ENCODE measurements around the gene THSD4.

THSD4 gene

DNA sequence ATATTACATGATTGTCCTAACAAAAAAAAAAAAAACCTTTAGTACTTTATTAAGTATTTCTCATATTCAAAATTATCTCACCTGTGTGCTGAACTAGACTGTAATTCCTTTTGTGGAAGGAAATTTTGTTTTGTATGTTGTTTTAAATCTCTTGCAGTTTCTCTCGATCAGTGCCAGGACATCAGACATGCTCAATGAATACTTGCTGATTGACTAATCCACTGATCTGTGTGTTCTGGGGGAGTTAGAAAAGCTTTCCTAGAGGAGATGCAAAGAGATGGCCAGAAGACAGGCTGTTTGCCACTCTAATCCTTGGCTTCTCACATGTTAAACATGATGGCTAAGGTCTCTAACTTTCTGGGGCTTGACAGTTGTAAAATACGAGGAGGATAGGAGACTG is 461.8 kb downstream of the THSD4 start:
- DNase-seq (ENCODE audit: low read depth in 1 of 2, low spot score in 1 of 2), result no peak
- Histone ChIP-seq H3K27me3 (ENCODE audit: insufficient read depth, poor library complexity, severe bottlenecking) (peaks cover 9% of the 10 kb centered on the region), H3K27ac (replicated peaks) (no peak overlapping the region), H3K4me3 (replicated peaks; ENCODE audit: insufficient read depth, low read length) (no peak overlapping the region)
- TF ChIP-seq CTCF (IDR thresholded peaks at IDR 0.05; ENCODE audit: insufficient read depth, low read length) (no peak), SPI1 (IDR thresholded peaks at IDR 0.05; ENCODE audit: borderline replicate concordance, low read depth) (no peak), GABPA (IDR thresholded peaks at IDR 0.05; ENCODE audit: low read depth) (no peak), POLR2AphosphoS5 (IDR thresholded peaks at IDR 0.05; ENCODE audit: low read depth) (no peak)
- TF ChIP-seq, protein P1, sequence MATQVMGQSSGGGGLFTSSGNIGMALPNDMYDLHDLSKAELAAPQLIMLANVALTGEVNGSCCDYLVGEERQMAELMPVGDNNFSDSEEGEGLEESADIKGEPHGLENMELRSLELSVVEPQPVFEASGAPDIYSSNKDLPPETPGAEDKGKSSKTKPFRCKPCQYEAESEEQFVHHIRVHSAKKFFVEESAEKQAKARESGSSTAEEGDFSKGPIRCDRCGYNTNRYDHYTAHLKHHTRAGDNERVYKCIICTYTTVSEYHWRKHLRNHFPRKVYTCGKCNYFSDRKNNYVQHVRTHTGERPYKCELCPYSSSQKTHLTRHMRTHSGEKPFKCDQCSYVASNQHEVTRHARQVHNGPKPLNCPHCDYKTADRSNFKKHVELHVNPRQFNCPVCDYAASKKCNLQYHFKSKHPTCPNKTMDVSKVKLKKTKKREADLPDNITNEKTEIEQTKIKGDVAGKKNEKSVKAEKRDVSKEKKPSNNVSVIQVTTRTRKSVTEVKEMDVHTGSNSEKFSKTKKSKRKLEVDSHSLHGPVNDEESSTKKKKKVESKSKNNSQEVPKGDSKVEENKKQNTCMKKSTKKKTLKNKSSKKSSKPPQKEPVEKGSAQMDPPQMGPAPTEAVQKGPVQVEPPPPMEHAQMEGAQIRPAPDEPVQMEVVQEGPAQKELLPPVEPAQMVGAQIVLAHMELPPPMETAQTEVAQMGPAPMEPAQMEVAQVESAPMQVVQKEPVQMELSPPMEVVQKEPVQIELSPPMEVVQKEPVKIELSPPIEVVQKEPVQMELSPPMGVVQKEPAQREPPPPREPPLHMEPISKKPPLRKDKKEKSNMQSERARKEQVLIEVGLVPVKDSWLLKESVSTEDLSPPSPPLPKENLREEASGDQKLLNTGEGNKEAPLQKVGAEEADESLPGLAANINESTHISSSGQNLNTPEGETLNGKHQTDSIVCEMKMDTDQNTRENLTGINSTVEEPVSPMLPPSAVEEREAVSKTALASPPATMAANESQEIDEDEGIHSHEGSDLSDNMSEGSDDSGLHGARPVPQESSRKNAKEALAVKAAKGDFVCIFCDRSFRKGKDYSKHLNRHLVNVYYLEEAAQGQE (IDR thresholded peaks at IDR 0.05; ENCODE audit: insufficient replicate concordance, low read depth), result no peak

GRCh38 chr15:71581398-71581930 is 466.2 kb downstream of the THSD4 start:
- TF ChIP-seq GABPA (IDR thresholded peaks at IDR 0.05; ENCODE audit: low read depth) (no peak), POLR2AphosphoS5 (IDR thresholded peaks at IDR 0.05; ENCODE audit: low read depth) (no peak)
- H3K27ac ChIP-seq (replicated peaks), result no peak overlapping the region
- DNase-seq (ENCODE audit: low read depth in 1 of 2, low spot score in 1 of 2), result no peak
- H3K4me3 ChIP-seq (replicated peaks; ENCODE audit: insufficient read depth, low read length), result no peak overlapping the region
- no peaks in the 10 kb centered on the region for H3K27me3 ChIP-seq (ENCODE audit: insufficient read depth, poor library complexity, severe bottlenecking)

DNA sequence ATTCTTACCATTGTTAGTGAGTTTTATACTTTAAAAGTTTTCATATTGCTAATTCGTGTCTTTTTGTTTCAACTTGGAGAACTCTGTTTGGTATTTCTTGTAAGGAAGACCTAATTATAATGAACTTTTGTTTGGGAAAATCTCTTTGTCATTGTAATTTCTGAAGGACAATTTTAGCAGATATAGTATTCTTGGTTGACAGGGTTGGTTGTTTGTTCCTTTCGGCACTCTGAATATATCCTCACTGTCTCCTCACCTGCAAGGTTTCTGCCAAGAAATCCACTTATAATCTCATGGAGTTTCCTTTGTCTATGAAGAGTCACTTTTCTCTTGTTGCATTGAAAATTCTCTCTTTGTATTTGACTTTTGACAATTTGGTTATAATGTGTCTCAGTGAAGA is 469.9 kb downstream of the THSD4 start:
- DNase-seq (ENCODE audit: low read depth in 1 of 2, low spot score in 1 of 2), result no peak
- H3K4me3 ChIP-seq (replicated peaks; ENCODE audit: insufficient read depth, low read length), result no peak overlapping the region
- TF ChIP-seq CTCF (IDR thresholded peaks at IDR 0.05; ENCODE audit: insufficient read depth, low read length) (no peak), POLR2AphosphoS5 (IDR thresholded peaks at IDR 0.05; ENCODE audit: low read depth) (no peak), SPI1 (IDR thresholded peaks at IDR 0.05; ENCODE audit: borderline replicate concordance, low read depth) (no peak), GABPA (IDR thresholded peaks at IDR 0.05; ENCODE audit: low read depth) (no peak)
- TF ChIP-seq, protein P1 (IDR thresholded peaks at IDR 0.05; ENCODE audit: insufficient replicate concordance, low read depth), result no peak
- H3K27ac ChIP-seq (replicated peaks), result no peak overlapping the region
- no peaks in the 10 kb centered on the region for H3K27me3 ChIP-seq (ENCODE audit: insufficient read depth, poor library complexity, severe bottlenecking)

DNA sequence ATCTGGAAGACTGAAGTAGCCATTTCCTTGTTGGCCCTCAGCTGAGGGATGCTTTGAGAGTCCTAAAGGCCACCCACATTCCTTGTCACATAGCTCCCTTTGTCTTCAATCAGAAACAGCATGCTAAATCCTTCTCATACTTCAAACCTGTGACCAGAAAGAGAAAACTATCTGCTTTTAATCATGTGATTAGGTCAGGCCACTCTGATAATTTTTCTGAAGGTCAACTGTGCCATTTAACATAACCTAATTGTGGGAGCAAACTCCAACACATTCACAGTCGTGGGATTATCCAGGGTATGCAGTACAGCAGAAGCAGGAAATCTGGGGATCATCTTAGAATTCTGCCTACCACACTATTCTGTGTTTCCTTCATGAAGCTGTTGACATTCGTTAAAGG is 471.2 kb downstream of the THSD4 start:
- Histone ChIP-seq H3K27me3 (ENCODE audit: insufficient read depth, poor library complexity, severe bottlenecking) (no peaks in the 10 kb centered on the region), H3K4me3 (replicated peaks; ENCODE audit: insufficient read depth, low read length) (no peak overlapping the region)
- TF ChIP-seq, protein P1 (IDR thresholded peaks at IDR 0.05; ENCODE audit: insufficient replicate concordance, low read depth), result no peak
- TF ChIP-seq POLR2AphosphoS5 (IDR thresholded peaks at IDR 0.05; ENCODE audit: low read depth), result no peak

More for the DNA sequence above, 471.2 kb downstream of the THSD4 start:
- H3K27ac ChIP-seq (replicated peaks), result no peak overlapping the region
- no peak for DNase-seq (ENCODE audit: low read depth in 1 of 2, low spot score in 1 of 2)

All from HL-60 (cell line).